Heart left ventricle (tissue), 13 donors: Measurements from ENCODE around the gene CAPN2.

Experiments
- CTCF ChIP-seq, 12 donors: fragments of 200-600 bp; sonication (generic) in 4 of 12; IDR thresholded peaks; one replicate each; pipeline versions ENCODE4 v1.5.0 to v1.8.0; 2018 to 2022; ENCODE audit warnings: antibody characterized with exemption in 12 of 12, mild to moderate bottlenecking in 5 of 12
- POLR2A ChIP-seq, 2 donors: fragments of 450-650 bp; IDR thresholded peaks; one replicate each; pipeline ENCODE4 v1.6.1; 2017; ENCODE audit warnings: antibody characterized with exemption in 2 of 2, mild to moderate bottlenecking in 2 of 2, moderate library complexity in 2 of 2
- donor health status: ischemic (EF 13 %, LVEDD 7.1; RV severe dilation, severe dysfunction).
- donor health status: DM: no; HTN: yes; CAD: no.
- donor health status: DM: no; HTN: no; CAD: no.
- donor health status: ischemic (EF 25% LVEDD 6.9; RV normal size, moderate dysfunction).
- donor health status: ischemic (EF 25% LVEDD 5.7; RV mildly dilated, moderate dysfunction).
- donor health status: ischemic (EF 35%, LVEDD 5.7; RV mildly dilated, moderate dysfunction).
- donor health status: nonischemic (EF 11% LVEDD 7.7; RV severe dilation, severe dysfunction).
- donor health status: DM: yes; HTN: yes; CAD: no.
- donor health status: PGD.
- donor health status: ischemic (EF 29% LVEDD 5.4; RV normal size, mild dysfunction).
- donor health status: nonischemic (EF 23%, LVEDD 6.1; RV moderate dilation, normal function).

DNA sequence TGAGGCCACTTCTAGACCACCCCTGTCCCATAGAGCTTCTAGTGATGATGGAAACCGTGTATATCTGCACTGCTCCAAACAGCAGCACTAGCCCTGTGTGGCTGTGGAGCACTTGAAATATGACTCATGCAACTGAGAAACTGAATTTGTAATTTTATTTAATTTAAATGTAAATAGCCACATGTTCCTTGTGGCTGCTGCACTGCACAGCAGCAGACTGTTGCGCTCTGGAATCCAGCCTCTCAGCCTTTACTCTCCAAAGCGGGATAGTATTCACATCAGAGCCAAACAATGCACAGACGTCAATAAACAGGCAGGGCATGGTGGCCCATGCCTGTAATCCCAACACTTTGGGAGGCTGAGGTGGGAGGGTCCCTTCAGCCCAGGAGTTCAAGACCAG, 12.0 kb downstream of the CAPN2 start:
- no peak for TF ChIP-seq CTCF (IDR thresholded peaks at IDR 0.05)
- no peak for TF ChIP-seq POLR2A (IDR thresholded peaks at IDR 0.05)
